HCT116 (cell line): ENCODE data around the gene PTPRA. TPM values are rescaled to one million over a fixed set of nuclear protein-coding genes. Genes with fewer than 3 reads are reported as not detected.

ENCODE experiments used
- ATAC-seq: fragments of 200-7000 bp; cut with Tn5 transposase; 2 replicates; pipeline ENCODE4 v1.9.1; 2020; ENCODE audit warnings: mild to moderate bottlenecking, moderate library complexity
- BruUV-seq: library from RNA; stranded (reverse); fragments of 400-500 nt; replicated peaks from 2 replicates; lab custom pipeline; 2021; lab: Mats Ljungman, UMichigan
- CTCF ChIA-PET: fragments of 300-600 bp; sonication (Branson Sonifier 250); formaldehyde crosslinking; loops from one replicate; lab custom pipeline; 2021; ENCODE audit warnings: antibody characterized with exemption; lab: Charles Lee
- POLR2A ChIA-PET: fragments of 300-600, 350-600 bp; sonication (Branson Sonifier 250); formaldehyde crosslinking; loops from one replicate; lab custom pipeline; 2021; ENCODE audit warnings: antibody characterized with exemption; lab: Charles Lee
- RAD21 ChIA-PET, 2 experiments: fragments of 300-600 bp; sonication (Branson Sonifier 250); formaldehyde crosslinking; loops; one replicate each; lab custom pipeline; 2023; ENCODE audit warnings: low total read pairs in 2 of 2; ENCODE audit not compliant: uncharacterized antibody in 2 of 2, unreplicated experiment in 2 of 2, low non-redundant PET in 1 of 2; lab: Charles Lee
- DNase-seq: peaks from one replicate; pipeline ENCODE4 v3.0.0-alpha.2; 2010; ENCODE audit warnings: low read depth, low spot score
- H2AFZ ChIP-seq: fragments of 200-600 bp; shearing (Covaris generic), sonication (generic); 2 replicates; pipeline ENCODE4 v1.6.1; 2017; ENCODE audit warnings: low read depth, mixed run types, mixed read lengths, antibody characterized with exemption, low read length; ENCODE audit not compliant: poor library complexity, severe bottlenecking
- H3K27ac ChIP-seq: 2 replicates; pipeline ENCODE4 v1.5.1; 2012; ENCODE audit warnings: low read depth, low read length
- H3K27me3 ChIP-seq: fragments of 200-600 bp; sonication (generic); 2 replicates; pipeline ENCODE4 v1.6.1; 2016; ENCODE audit warnings: mixed run types, low read length, mixed read lengths; ENCODE audit not compliant: insufficient read depth
- H3K36me3 ChIP-seq, 2 experiments: fragments of 200-500 bp in 1 of 2; fragments of 200-600 bp in 1 of 2; sonication (Bioruptor generic) in 1 of 2; sonication (generic) in 1 of 2; 2 replicates each; pipeline versions ENCODE4 v1.5.1 to v1.6.1; 2014 to 2016; ENCODE audit warnings: low read length in 2 of 2, inconsistent platforms in 1 of 2, mixed read lengths in 1 of 2, mixed run types in 1 of 2; ENCODE audit not compliant: insufficient read depth in 2 of 2, control insufficient read depth in 1 of 2
- H3K4me1 ChIP-seq, 2 experiments: fragments of 200-600 bp in 1 of 2; sonication (generic) in 1 of 2; 2 replicates each; pipeline versions ENCODE4 v1.5.1 to v1.6.1; 2012 to 2017; ENCODE audit warnings: low read length in 2 of 2, inconsistent platforms in 1 of 2, mild to moderate bottlenecking in 1 of 2, mixed read lengths in 1 of 2, mixed run types in 1 of 2, moderate library complexity in 1 of 2; ENCODE audit not compliant: insufficient read depth in 2 of 2, control insufficient read depth in 1 of 2
- H3K4me2 ChIP-seq: fragments of 200-600 bp; sonication (generic); 2 replicates; pipeline ENCODE4 v1.6.1; 2017; ENCODE audit warnings: mixed run types, low read length, mixed read lengths
- H3K4me3 ChIP-seq, 2 experiments: fragments of 200-600 bp in 1 of 2; sonication (generic) in 1 of 2; replicated peaks in 1 of 2; 2 replicates each; pipeline ENCODE4 v1.5.1; 2011 to 2016; ENCODE audit warnings: low read length in 2 of 2, control low read depth in 1 of 2, low read depth in 1 of 2, mild to moderate bottlenecking in 1 of 2, mixed read lengths in 1 of 2, mixed run types in 1 of 2
- H3K79me2 ChIP-seq: fragments of 200-600 bp; sonication (generic); 2 replicates; pipeline ENCODE4 v1.6.1; 2017; ENCODE audit warnings: mild to moderate bottlenecking, mixed run types, low read length, moderate library complexity, mixed read lengths; ENCODE audit not compliant: insufficient read depth
- H3K9ac ChIP-seq: fragments of 200-600 bp; sonication (generic); 2 replicates; pipeline ENCODE4 v1.6.1; 2016; ENCODE audit warnings: low read length, mixed read lengths
- H3K9me2 ChIP-seq: fragments of 200-600 bp; sonication (generic), shearing (Covaris generic); 2 replicates; pipeline ENCODE4 v1.6.1; 2017; ENCODE audit warnings: mixed run types, mild to moderate bottlenecking, moderate library complexity; ENCODE audit not compliant: insufficient read depth
- H3K9me3 ChIP-seq, 2 experiments: fragments of 200-500 bp in 1 of 2; fragments of 200-600 bp in 1 of 2; sonication (Bioruptor generic) in 1 of 2; sonication (generic) in 1 of 2; 2 replicates each; pipeline ENCODE4 v1.6.1; 2014 to 2017; ENCODE audit warnings: low read length in 2 of 2, mixed read lengths in 2 of 2, inconsistent platforms in 1 of 2, low read depth in 1 of 2, mild to moderate bottlenecking in 1 of 2, mixed run types in 1 of 2, moderate library complexity in 1 of 2; ENCODE audit not compliant: control insufficient read depth in 1 of 2, insufficient read depth in 1 of 2
- H4K20me1 ChIP-seq: fragments of 200-600 bp; sonication (generic), shearing (Covaris generic); 2 replicates; pipeline ENCODE4 v1.6.1; 2017; ENCODE audit warnings: mixed run types, mild to moderate bottlenecking, moderate library complexity; ENCODE audit not compliant: insufficient read depth
- CBX3 ChIP-seq: IDR thresholded peaks from 2 replicates; pipeline ENCODE4 v1.6.1; 2012; ENCODE audit warnings: low read depth
- CEBPB ChIP-seq: IDR thresholded peaks from 2 replicates; pipeline ENCODE4 v1.6.1; 2012; ENCODE audit warnings: low read depth
- ELF1 ChIP-seq: IDR thresholded peaks from 2 replicates; pipeline ENCODE4 v1.6.1; 2012; ENCODE audit warnings: low read depth, borderline replicate concordance
- EZH2 ChIP-seq: fragments of 200-600 bp; sonication (generic); IDR thresholded peaks from 2 replicates; pipeline ENCODE4 v1.6.1; 2017; ENCODE audit warnings: antibody characterized with exemption, mixed run types
- EZH2phosphoT487 ChIP-seq: fragments of 200-600 bp; IDR thresholded peaks from 2 replicates; pipeline ENCODE4 v1.6.1; 2018; ENCODE audit warnings: antibody characterized with exemption, borderline replicate concordance
- MAX ChIP-seq: IDR thresholded peaks from 2 replicates; pipeline ENCODE4 v1.6.1; 2012
- POLR2AphosphoS5 ChIP-seq: IDR thresholded peaks from 2 replicates; pipeline ENCODE4 v1.6.1; 2011; ENCODE audit warnings: mild to moderate bottlenecking, low read depth, low read length, moderate library complexity
- RAD21 ChIP-seq: IDR thresholded peaks from 2 replicates; pipeline ENCODE4 v1.6.1; 2012; ENCODE audit warnings: low read depth, mild to moderate bottlenecking
- REST ChIP-seq: IDR thresholded peaks from 2 replicates; pipeline ENCODE4 v1.6.1; 2012; ENCODE audit warnings: low read depth
- SIN3A ChIP-seq: IDR thresholded peaks from 2 replicates; pipeline ENCODE4 v1.6.1; 2012; ENCODE audit warnings: low read depth
- SP1 ChIP-seq: IDR thresholded peaks from 2 replicates; pipeline ENCODE4 v1.6.1; 2012; ENCODE audit warnings: low read depth
- SRF ChIP-seq: IDR thresholded peaks from 2 replicates; pipeline ENCODE4 v1.6.1; 2012; ENCODE audit warnings: low read depth
- YY1 ChIP-seq: IDR thresholded peaks from 2 replicates; pipeline ENCODE4 v1.6.1; 2011; ENCODE audit warnings: low read length, low read depth, moderate library complexity, mild to moderate bottlenecking; ENCODE audit not compliant: insufficient replicate concordance; ENCODE audit errors: extremely low read depth
- ZNF274 ChIP-seq: fragments of 200-500 bp; sonication (Bioruptor generic); IDR thresholded peaks from 2 replicates; pipeline ENCODE4 v1.6.1; 2014; ENCODE audit warnings: mild to moderate bottlenecking, low read depth, low read length, inconsistent platforms
- intact Hi-C: fragments of 100-400 bp; cut with micrococcal nuclease; formaldehyde crosslinking; loops from 2 replicates; pipeline ENCODE4 v1.10.0; 2022
- total RNA-seq: library from RNA; stranded (reverse); gene quantifications from one replicate; pipeline ENCODE4 v1.2.1, GENCODE V29; 2021; ENCODE audit not compliant: unreplicated experiment
- TF ChIP-seq, protein P1 (sequence below), 3 experiments: fragments of 200-600 bp in 1 of 3; sonication (generic) in 1 of 3; IDR thresholded peaks in 2 of 3; conservative IDR thresholded peaks in 1 of 3; 2 replicates each; pipeline ENCODE4 v1.5.1; 2012 to 2017; ENCODE audit warnings: low read depth in 2 of 3, low read length in 2 of 3, antibody characterized with exemption in 1 of 3, borderline replicate concordance in 1 of 3, control low read depth in 1 of 3, mild to moderate bottlenecking in 1 of 3, mixed read lengths in 1 of 3, mixed run types in 1 of 3, moderate library complexity in 1 of 3; ENCODE audit not compliant: insufficient read depth in 1 of 3

The PTPRA gene
- total RNA-seq, 1 experiment from 2014 or later = 44.6 TPM

GRCh38 chr20:3031524-3032147, 158.4 kb downstream of the PTPRA start:
- Histone ChIP-seq H3K9ac (no peak overlapping the region), H3K9me2 (no peaks in the 10 kb centered on the region), H4K20me1 (no peaks in the 10 kb centered on the region), H3K4me2 (no peak overlapping the region), H3K4me1 (no peaks in the 10 kb centered on the region), H3K4me3 (no peak overlapping the region), H3K79me2 (no peaks in the 10 kb centered on the region), H3K36me3 (peaks cover 7 to 14% of the 10 kb centered on the region in 2 experiments; a peak in 3 of 4 replicates), H3K9me3 (no peaks in the 10 kb centered on the region), H3K27me3 (no peaks in the 10 kb centered on the region), H3K27ac (no peak overlapping the region), H2AFZ (no peak overlapping the region)
- POLR2A ChIA-PET = no interaction called here
- CTCF ChIA-PET = no interaction called here
- intact Hi-C loops = no loop called here
- no peak for TF ChIP-seq REST
- no peak for TF ChIP-seq SRF
- no peak for TF ChIP-seq ZNF274
- TF ChIP-seq POLR2AphosphoS5 = no peak
- TF ChIP-seq SIN3A = no peak
- no peak for TF ChIP-seq SP1
- TF ChIP-seq YY1 = no peak
- TF ChIP-seq CEBPB = no peak
- TF ChIP-seq, protein P1, sequence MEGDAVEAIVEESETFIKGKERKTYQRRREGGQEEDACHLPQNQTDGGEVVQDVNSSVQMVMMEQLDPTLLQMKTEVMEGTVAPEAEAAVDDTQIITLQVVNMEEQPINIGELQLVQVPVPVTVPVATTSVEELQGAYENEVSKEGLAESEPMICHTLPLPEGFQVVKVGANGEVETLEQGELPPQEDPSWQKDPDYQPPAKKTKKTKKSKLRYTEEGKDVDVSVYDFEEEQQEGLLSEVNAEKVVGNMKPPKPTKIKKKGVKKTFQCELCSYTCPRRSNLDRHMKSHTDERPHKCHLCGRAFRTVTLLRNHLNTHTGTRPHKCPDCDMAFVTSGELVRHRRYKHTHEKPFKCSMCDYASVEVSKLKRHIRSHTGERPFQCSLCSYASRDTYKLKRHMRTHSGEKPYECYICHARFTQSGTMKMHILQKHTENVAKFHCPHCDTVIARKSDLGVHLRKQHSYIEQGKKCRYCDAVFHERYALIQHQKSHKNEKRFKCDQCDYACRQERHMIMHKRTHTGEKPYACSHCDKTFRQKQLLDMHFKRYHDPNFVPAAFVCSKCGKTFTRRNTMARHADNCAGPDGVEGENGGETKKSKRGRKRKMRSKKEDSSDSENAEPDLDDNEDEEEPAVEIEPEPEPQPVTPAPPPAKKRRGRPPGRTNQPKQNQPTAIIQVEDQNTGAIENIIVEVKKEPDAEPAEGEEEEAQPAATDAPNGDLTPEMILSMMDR (IDR thresholded peaks at IDR 0.05 in 2 of 3, conservative IDR thresholded peaks at IDR 0.05 in 1 of 3; ENCODE audit: borderline replicate concordance in 1 of 3, insufficient read depth in 1 of 3, low read depth in 2 of 3, low read length in 2 of 3) = no peak
- TF ChIP-seq ELF1 = no peak
- TF ChIP-seq CBX3 = no peak
- no peak for TF ChIP-seq RAD21
- TF ChIP-seq EZH2 = no peak
- no peak for TF ChIP-seq MAX
- no peak for TF ChIP-seq EZH2phosphoT487
- ATAC-seq (no peak), DNase-seq (no peak)
- BruUV-seq = no TSS peak
- RAD21 ChIA-PET = no interaction called here
